Neuronal stem cell (in vitro differentiated cells): Measurements from ENCODE around the gene MAD1L1.
A peak's percentile ranks its signal among the peaks of the same experiment; 100 is the strongest.

Experiments
- DNase-seq: peaks from one replicate; pipeline ENCODE4 v3.0.0-alpha.2; 2013; ENCODE audit warnings: low spot score
- H2AFZ ChIP-seq: one replicate; pipeline ENCODE4 v1.6.1; 2013; ENCODE audit warnings: mild to moderate bottlenecking, low read length, inconsistent platforms
- H2AK5ac ChIP-seq: 2 replicates; pipeline ENCODE4 v1.6.1; 2013; ENCODE audit warnings: low read depth, mild to moderate bottlenecking, inconsistent platforms, low read length, moderate library complexity, mixed read lengths
- H2BK120ac ChIP-seq: 2 replicates; pipeline ENCODE4 v1.6.1; 2013; ENCODE audit warnings: low read depth, mild to moderate bottlenecking, inconsistent platforms, low read length, moderate library complexity, mixed read lengths
- H2BK12ac ChIP-seq: one replicate; pipeline ENCODE4 v1.6.1; 2013; ENCODE audit warnings: low read length, inconsistent platforms
- H2BK15ac ChIP-seq: 2 replicates; pipeline ENCODE4 v1.6.1; 2013; ENCODE audit warnings: mild to moderate bottlenecking, low read length, inconsistent platforms, mixed read lengths
- H2BK5ac ChIP-seq: one replicate; pipeline ENCODE4 v1.6.1; 2013; ENCODE audit warnings: inconsistent platforms, mild to moderate bottlenecking, low read length, moderate library complexity
- H3K14ac ChIP-seq: one replicate; pipeline ENCODE4 v1.6.1; 2013; ENCODE audit warnings: low read length, inconsistent platforms
- H3K18ac ChIP-seq: 2 replicates; pipeline ENCODE4 v1.6.1; 2013; ENCODE audit warnings: low read length, inconsistent platforms
- H3K23ac ChIP-seq: 2 replicates; pipeline ENCODE4 v1.6.1; 2013; ENCODE audit warnings: low read depth, mild to moderate bottlenecking, mixed read lengths, low read length, inconsistent platforms; ENCODE audit not compliant: poor library complexity
- H3K27ac ChIP-seq: replicated peaks from 3 replicates; pipeline ENCODE4 v1.5.1; 2013; ENCODE audit warnings: low read length, inconsistent platforms
- H3K27me3 ChIP-seq, 3 experiments: 2 replicates each; pipeline ENCODE4 v1.6.1; 2013; ENCODE audit warnings: low read length in 3 of 3, mild to moderate bottlenecking in 2 of 3, inconsistent platforms in 1 of 3, low read depth in 1 of 3, mixed read lengths in 1 of 3, moderate library complexity in 1 of 3; ENCODE audit not compliant: control insufficient read depth in 3 of 3, insufficient read depth in 3 of 3
- H3K36me3 ChIP-seq, 2 donors: replicated peaks in 1 of 2; 2 replicates each; pipeline ENCODE4 v1.6.1; 2013; ENCODE audit warnings: low read length in 2 of 2; ENCODE audit not compliant: control insufficient read depth in 2 of 2, insufficient read depth in 2 of 2
- H3K4ac ChIP-seq: 2 replicates; pipeline ENCODE4 v1.6.1; 2013; ENCODE audit warnings: inconsistent platforms, mild to moderate bottlenecking, low read length, moderate library complexity
- H3K4me1 ChIP-seq, 2 donors: 1 replicate in 1 of 2; 2 replicates in 1 of 2; pipeline ENCODE4 v1.6.1; 2013; ENCODE audit warnings: low read length in 2 of 2, low read depth in 1 of 2; ENCODE audit not compliant: control insufficient read depth in 2 of 2, insufficient read depth in 1 of 2
- H3K4me2 ChIP-seq: one replicate; pipeline ENCODE4 v1.6.1; 2013; ENCODE audit warnings: mild to moderate bottlenecking, low read length, inconsistent platforms; ENCODE audit not compliant: insufficient read depth, poor library complexity, severe bottlenecking
- H3K4me3 ChIP-seq, 2 donors: 2 replicates each; pipeline ENCODE4 v1.5.1; 2013; ENCODE audit warnings: low read length in 2 of 2, mild to moderate bottlenecking in 2 of 2, inconsistent platforms in 1 of 2, moderate library complexity in 1 of 2
- H3K79me1 ChIP-seq: one replicate; pipeline ENCODE4 v1.6.1; 2013; ENCODE audit warnings: low read depth, mild to moderate bottlenecking, inconsistent platforms, low read length, moderate library complexity
- H3K9ac ChIP-seq: one replicate; pipeline ENCODE4 v1.6.1; 2013; ENCODE audit warnings: mild to moderate bottlenecking, low read depth, low read length, inconsistent platforms; ENCODE audit not compliant: poor library complexity
- H3K9me3 ChIP-seq, 2 donors: replicated peaks in 1 of 2; 2 replicates each; pipeline versions ENCODE3 to v1.6.1; 2013; ENCODE audit warnings: low read length in 2 of 2, mild to moderate bottlenecking in 2 of 2, inconsistent platforms in 1 of 2, low read depth in 1 of 2, mixed read lengths in 1 of 2, moderate library complexity in 1 of 2; ENCODE audit not compliant: control insufficient read depth in 2 of 2, insufficient read depth in 1 of 2
- H4K8ac ChIP-seq: one replicate; pipeline ENCODE4 v1.6.1; 2013; ENCODE audit warnings: low read depth, mild to moderate bottlenecking, inconsistent platforms, low read length, moderate library complexity
- H4K91ac ChIP-seq: one replicate; pipeline ENCODE4 v1.6.1; 2013; ENCODE audit warnings: low read length, low read depth, mild to moderate bottlenecking, inconsistent platforms; ENCODE audit not compliant: poor library complexity
- WGBS, 2 donors: extraction: QIAGEN DNeasy Blood & Tissue Kit; methylation state at CpG; one replicate each; pipeline ENCODE4 v1.1.7; 2013; ENCODE audit warnings: missing lambda C conversion rate in 2 of 2, mixed read lengths in 1 of 2; ENCODE audit not compliant: insufficient read length in 2 of 2, insufficient replicate concordance in 1 of 2; ENCODE audit errors: extremely low coverage in 2 of 2; 5-methylcytosine and 5-hydroxymethylcytosine counted together

The MAD1L1 gene

DNA sequence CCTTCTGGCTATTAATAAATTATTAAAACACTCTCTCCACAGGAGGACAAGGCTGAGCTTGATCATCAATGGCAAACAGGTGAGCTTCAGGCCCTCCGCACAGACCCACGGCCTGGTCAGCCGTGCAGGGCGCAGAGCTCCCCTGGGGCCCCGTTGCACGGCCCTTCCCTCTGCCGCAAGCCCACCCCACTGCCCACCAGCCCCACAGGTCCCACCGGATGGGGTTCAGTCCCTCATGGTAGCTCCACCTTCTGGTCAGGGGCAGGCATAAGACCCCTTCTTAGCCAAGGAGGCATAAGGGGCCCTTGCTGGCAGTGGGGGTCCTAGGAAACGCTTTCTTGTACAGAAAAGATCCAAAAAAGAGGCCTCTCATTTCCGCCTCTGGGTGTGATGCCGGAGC is 84.6 kb downstream of the MAD1L1 start:
- Histone ChIP-seq H3K79me1 (peaks cover 8% of the 10 kb centered on the region), H3K27me3 (no peaks in the 10 kb centered on the region), H2BK5ac (no peak overlapping the region), H3K18ac (peak overlapping the region; percentile 69), H4K91ac (no peak overlapping the region), H3K4me3 (no peak overlapping the region), H3K4ac (no peak overlapping the region), H3K9ac (no peak overlapping the region), H3K4me2 (no peak overlapping the region), H4K8ac (no peak overlapping the region), H3K9me3 (peaks cover 0 to under 1% of the 10 kb centered on the region in 2 donors), H2AK5ac (peak overlapping the region; percentile 89), H2BK12ac (no peak overlapping the region), H3K36me3 (peaks cover 27 to 59% of the 10 kb centered on the region in 2 donors), H3K4me1 (no peaks in the 10 kb centered on the region), H2BK15ac (no peak overlapping the region), H3K14ac (no peak overlapping the region), H2BK120ac (no peak overlapping the region), H2AFZ (no peak overlapping the region), H3K27ac (no peak overlapping the region), H3K23ac (no peak overlapping the region)
- no CpG with 5 or more reads among the region's 11 CpGs for WGBS, 2 donors
- no peak for DNase-seq

DNA sequence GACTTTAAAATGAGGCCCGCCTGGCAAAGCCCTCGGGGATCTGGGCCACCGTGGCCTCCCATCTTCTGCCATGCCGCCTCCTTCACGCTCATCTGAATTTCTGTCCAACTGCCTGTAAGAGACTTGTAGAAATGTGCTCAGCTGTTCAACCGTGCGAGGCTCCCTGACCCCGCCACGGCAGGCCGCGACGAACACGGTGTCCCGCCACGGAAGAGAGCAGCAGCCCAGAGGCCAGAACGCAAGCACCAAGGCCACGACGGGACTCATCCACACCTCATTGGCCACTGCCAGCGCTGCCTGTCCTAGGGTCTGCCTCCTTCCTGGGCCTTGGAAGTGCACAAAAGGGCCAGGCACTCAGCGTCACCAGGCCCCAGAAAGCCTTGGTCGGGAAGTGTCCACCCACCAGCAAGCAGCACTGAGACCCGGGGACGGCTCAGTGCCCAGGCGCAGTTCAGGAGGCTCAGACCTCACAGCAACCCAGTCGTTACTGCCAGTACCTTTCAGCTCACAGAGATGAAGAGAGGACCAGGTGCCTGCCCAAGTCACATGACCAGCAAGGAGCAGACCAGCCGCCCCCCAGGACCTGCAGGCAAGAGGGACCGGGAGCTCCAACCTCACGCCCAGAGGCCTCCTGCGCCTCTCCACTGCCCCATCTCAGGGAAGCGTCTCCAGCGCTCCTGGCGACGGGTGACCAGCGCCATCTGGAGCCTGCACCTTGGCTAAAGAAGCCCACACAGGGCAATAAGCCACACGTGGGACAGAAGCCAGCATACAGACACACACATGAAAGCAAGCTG is 85.9 kb downstream of the MAD1L1 start:
- Histone ChIP-seq H3K14ac (no peak overlapping the region), H3K27ac (no peak overlapping the region), H2BK5ac (no peak overlapping the region), H4K8ac (no peak overlapping the region), H3K18ac (peak overlapping the region; percentile 87), H3K79me1 (peaks cover 5% of the 10 kb centered on the region), H2BK15ac (no peak overlapping the region), H2AFZ (no peak overlapping the region), H2AK5ac (no peak overlapping the region), H3K4me2 (no peak overlapping the region), H4K91ac (no peak overlapping the region), H3K4me3 (no peak overlapping the region), H3K23ac (peak overlapping the region; percentile 75), H3K9me3 (peaks cover 0 to 1% of the 10 kb centered on the region in 2 donors), H3K4me1 (no peaks in the 10 kb centered on the region), H2BK12ac (no peak overlapping the region), H3K27me3 (no peaks in the 10 kb centered on the region), H3K36me3 (peaks cover 29 to 60% of the 10 kb centered on the region in 2 donors), H2BK120ac (no peak overlapping the region), H3K4ac (no peak overlapping the region), H3K9ac (peak overlapping the region; percentile 50)
- WGBS, 2 donors = no CpG with 5 or more reads among the region's 35 CpGs
- no peak for DNase-seq

DNA sequence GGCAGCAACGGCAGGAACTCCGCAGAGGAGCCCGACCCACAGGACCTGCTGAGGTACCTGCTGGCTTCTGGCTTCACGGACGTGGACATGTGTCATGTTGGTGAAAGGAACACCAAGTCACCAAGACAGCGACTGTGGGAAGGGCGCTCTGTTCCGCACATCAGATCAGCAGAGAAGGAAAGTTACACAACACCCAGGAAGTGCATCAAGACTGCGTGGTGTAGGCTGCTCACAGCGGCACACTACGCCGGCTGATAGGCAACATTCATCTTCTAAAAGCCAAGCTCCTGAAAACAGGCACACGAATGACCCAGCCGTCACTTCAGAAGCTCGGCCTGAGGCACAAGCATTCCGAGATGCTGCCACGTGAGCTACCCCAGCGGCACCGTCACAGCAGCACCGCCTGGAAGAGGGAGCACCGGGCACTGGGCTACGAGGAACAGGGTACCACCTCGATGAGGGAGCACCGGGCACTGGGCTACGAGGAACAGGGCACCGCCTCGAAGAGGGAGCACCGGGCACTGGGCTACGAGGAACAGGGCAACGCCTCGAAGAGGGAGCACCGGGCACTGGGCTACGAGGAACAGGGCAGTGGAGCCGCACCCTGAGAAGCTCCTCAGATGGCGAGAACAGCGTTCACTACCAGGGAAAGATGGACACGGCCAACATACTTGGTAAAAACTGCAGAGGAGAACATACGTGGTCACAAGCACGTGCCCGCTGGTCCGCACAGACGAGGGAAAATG is 86.7 kb downstream of the MAD1L1 start:
- peak overlapping the region; percentile 11 for H3K4me2 ChIP-seq
- no peak overlapping the region for H2BK5ac ChIP-seq
- H2AK5ac ChIP-seq = no peak overlapping the region
- peaks cover 29 to 60% of the 10 kb centered on the region in 2 donors for H3K36me3 ChIP-seq
- no peak overlapping the region for H4K8ac ChIP-seq
- no peak overlapping the region for H2BK120ac ChIP-seq
- DNase-seq = no peak
- H3K27me3 ChIP-seq = no peaks in the 10 kb centered on the region
- H2AFZ ChIP-seq = no peak overlapping the region
- H3K9ac ChIP-seq = no peak overlapping the region
- no peak overlapping the region for H4K91ac ChIP-seq
- no peak overlapping the region for H3K18ac ChIP-seq
- no peak overlapping the region for H2BK12ac ChIP-seq
- H3K4ac ChIP-seq = no peak overlapping the region
- H2BK15ac ChIP-seq = no peak overlapping the region
- H3K9me3 ChIP-seq = peaks cover 0 to 1% of the 10 kb centered on the region in 2 donors
- H3K4me1 ChIP-seq = no peaks in the 10 kb centered on the region
- no peak overlapping the region for H3K27ac ChIP-seq
- peak overlapping the region in 1 of 2 donors; percentile 46 for H3K4me3 ChIP-seq
- no CpG with 5 or more reads among the region's 42 CpGs for WGBS, 2 donors
- H3K23ac ChIP-seq = peak overlapping the region; percentile 81
- peaks cover 5% of the 10 kb centered on the region for H3K79me1 ChIP-seq
- peak overlapping the region; percentile 21 for H3K14ac ChIP-seq

DNA sequence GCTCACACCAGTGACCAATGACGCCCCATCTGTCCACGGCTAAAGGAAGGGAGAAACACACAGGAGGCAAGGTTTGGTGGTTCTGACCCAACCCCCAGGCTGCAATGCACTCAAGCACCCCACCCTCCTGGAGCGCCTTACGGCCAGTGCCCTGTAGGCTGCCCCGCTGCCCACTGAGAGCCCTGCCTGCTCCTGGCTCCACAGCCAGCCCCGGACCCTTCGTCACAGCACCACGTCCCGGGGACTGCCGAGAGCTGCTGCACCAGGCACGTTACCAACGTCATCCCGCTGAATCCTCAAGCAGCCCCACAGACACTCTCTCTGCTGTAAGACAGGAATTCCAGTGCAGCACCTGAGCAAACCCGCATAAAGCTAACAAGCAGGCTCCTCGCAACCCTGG is 87.8 kb downstream of the MAD1L1 start:
- no peak overlapping the region for H4K91ac ChIP-seq
- H3K27ac ChIP-seq = no peak overlapping the region
- no peak overlapping the region for H3K4me3 ChIP-seq
- peaks cover 3% of the 10 kb centered on the region for H3K79me1 ChIP-seq
- no peak overlapping the region for H2BK5ac ChIP-seq
- no peak overlapping the region for H4K8ac ChIP-seq
- H3K4me1 ChIP-seq = no peaks in the 10 kb centered on the region
- H2AFZ ChIP-seq = no peak overlapping the region
- H2BK120ac ChIP-seq = no peak overlapping the region
- H3K4ac ChIP-seq = no peak overlapping the region
- H3K9ac ChIP-seq = no peak overlapping the region
- H3K23ac ChIP-seq = peak overlapping the region; percentile 23
- DNase-seq = no peak
- H3K4me2 ChIP-seq = no peak overlapping the region
- WGBS, 2 donors = no CpG with 5 or more reads among the region's 15 CpGs
- H3K36me3 ChIP-seq = peaks cover 29 to 60% of the 10 kb centered on the region in 2 donors
- H2BK12ac ChIP-seq = no peak overlapping the region
- no peaks in the 10 kb centered on the region for H3K27me3 ChIP-seq
- no peak overlapping the region for H3K18ac ChIP-seq
- H3K9me3 ChIP-seq = peaks cover 0 to 1% of the 10 kb centered on the region in 2 donors
- H2BK15ac ChIP-seq = no peak overlapping the region
- no peak overlapping the region for H3K14ac ChIP-seq
- H2AK5ac ChIP-seq = no peak overlapping the region
